ENCODE data around the gene OR5B3.

GRCh38 chr11:58433638-58434203 is 27.0 kb upstream of the OR5B3 start:
- TF ChIP-seq MYC (IDR thresholded peaks at IDR 0.05; ENCODE audit: borderline replicate concordance, low read length) (no peak), CTCF (IDR thresholded peaks at IDR 0.05) (no peak), ZC3H11A (IDR thresholded peaks at IDR 0.05) (no peak), POLR2A (IDR thresholded peaks at IDR 0.05; ENCODE audit: low read length) (no peak), SMC3 (IDR thresholded peaks at IDR 0.05) (no peak), EHMT2 (IDR thresholded peaks at IDR 0.05; ENCODE audit: low read depth) (no peak), MAX (IDR thresholded peaks at IDR 0.05) (no peak), RFX5 (IDR thresholded peaks at IDR 0.05) (no peak)

All from A549 (cell line).